A673 (cell line): ENCODE data around the gene SNRPA1. TPM values are rescaled to one million over a fixed set of nuclear protein-coding genes. Genes with fewer than 3 reads are reported as not detected.

Source experiments
- BruUV-seq: library from RNA; stranded (reverse); fragments of 400-500 nt; replicated peaks from 2 replicates; lab custom pipeline; 2021; lab: Mats Ljungman, UMichigan
- CTCF ChIA-PET: fragments of 300-600 bp; sonication (Branson Sonifier 250); formaldehyde crosslinking; loops from one replicate; lab custom pipeline; 2022; ENCODE audit warnings: antibody characterized with exemption; lab: Charles Lee
- POLR2A ChIA-PET: fragments of 300-600 bp; sonication (Branson Sonifier 250); formaldehyde crosslinking; loops from one replicate; lab custom pipeline; 2022; ENCODE audit warnings: antibody characterized with exemption; ENCODE audit not compliant: low non-redundant PET; lab: Charles Lee
- DNase-seq: peaks from one replicate; pipeline ENCODE4 v3.0.0-alpha.2; 2015; ENCODE audit warnings: low spot score
- H3K27ac ChIP-seq: fragments of 200-600 bp; sonication (generic); 2 replicates; pipeline ENCODE4 v1.5.1; 2016; ENCODE audit warnings: mixed run types, low read depth, mild to moderate bottlenecking, mixed read lengths, antibody characterized with exemption, low read length; ENCODE audit not compliant: poor library complexity, severe bottlenecking
- H3K27me3 ChIP-seq: fragments of 200-600 bp; sonication (generic); replicated peaks from 2 replicates; pipeline ENCODE4 v1.6.1; 2017; ENCODE audit warnings: mixed run types, low read depth, mild to moderate bottlenecking, mixed read lengths, antibody characterized with exemption, low read length; ENCODE audit not compliant: insufficient read depth, poor library complexity
- H3K36me3 ChIP-seq: fragments of 200-600 bp; sonication (generic); 2 replicates; pipeline ENCODE4 v1.6.1; 2016; ENCODE audit warnings: mixed run types, mild to moderate bottlenecking, mixed read lengths, antibody characterized with exemption, low read length; ENCODE audit not compliant: insufficient read depth, poor library complexity, severe bottlenecking
- H3K4me1 ChIP-seq: fragments of 200-600 bp; sonication (generic); 2 replicates; pipeline ENCODE4 v1.6.1; 2017; ENCODE audit warnings: mixed run types, mild to moderate bottlenecking, mixed read lengths, antibody characterized with exemption, low read length; ENCODE audit not compliant: insufficient read depth, poor library complexity, severe bottlenecking
- H3K4me3 ChIP-seq: fragments of 200-600 bp; sonication (generic); 2 replicates; pipeline ENCODE4 v1.5.1; 2016; ENCODE audit warnings: low read depth, mixed run types, mild to moderate bottlenecking, mixed read lengths, low read length; ENCODE audit not compliant: poor library complexity, severe bottlenecking
- H3K9me3 ChIP-seq: fragments of 200-600 bp; sonication (generic); 2 replicates; pipeline ENCODE4 v1.6.1; 2016; ENCODE audit warnings: mixed run types, low read depth, mild to moderate bottlenecking, mixed read lengths, antibody characterized with exemption, low read length; ENCODE audit not compliant: poor library complexity, severe bottlenecking
- CTCF ChIP-seq: fragments of 300-800, 200-600 bp; sonication (generic); conservative IDR thresholded peaks from 2 replicates; pipeline ENCODE4 v1.5.1; 2017; ENCODE audit warnings: low read depth, mild to moderate bottlenecking, antibody characterized with exemption, low read length, moderate library complexity, mixed read lengths
- EZH2 ChIP-seq: fragments of 200-600 bp; sonication (generic); IDR thresholded peaks from 2 replicates; pipeline ENCODE4 v1.6.1; 2017; ENCODE audit warnings: borderline replicate concordance, low read depth, mild to moderate bottlenecking, mixed read lengths, antibody characterized with exemption, low read length; ENCODE audit not compliant: poor library complexity, severe bottlenecking
- intact Hi-C: fragments of 100-400 bp; cut with micrococcal nuclease; formaldehyde crosslinking; loops from one replicate; pipeline ENCODE4 v1.10.0; 2022; ENCODE audit not compliant: unreplicated experiment
- total RNA-seq: library from RNA; stranded (reverse); gene quantifications from 2 replicates; pipeline ENCODE4 v1.2.3, GENCODE V29; 2021

The SNRPA1 gene
- total RNA-seq, 1 experiment from 2014 or later: 206 TPM

GRCh38 chr15:101327147-101327740 lies 32.2 kb upstream of the SNRPA1 start:
- Histone ChIP-seq H3K27ac (no peak overlapping the region), H3K9me3 (no peaks in the 10 kb centered on the region), H3K36me3 (no peaks in the 10 kb centered on the region), H3K27me3 (peaks cover 2% of the 10 kb centered on the region), H3K4me3 (no peak overlapping the region), H3K4me1 (no peaks in the 10 kb centered on the region)
- no peak for DNase-seq
- intact Hi-C loops: no loop called here
- BruUV-seq: no TSS peak
- TF ChIP-seq EZH2: no peak
- TF ChIP-seq CTCF: no peak
- POLR2A ChIA-PET: no interaction called here
- CTCF ChIA-PET: no interaction called here

GRCh38 chr15:101326462-101327146 lies 31.6 kb upstream of the SNRPA1 start:
- CTCF ChIA-PET: no interaction called here
- Histone ChIP-seq H3K27ac (no peak overlapping the region), H3K27me3 (peaks cover 2% of the 10 kb centered on the region), H3K4me1 (no peaks in the 10 kb centered on the region), H3K9me3 (no peaks in the 10 kb centered on the region), H3K4me3 (no peak overlapping the region), H3K36me3 (no peaks in the 10 kb centered on the region)
- intact Hi-C loops: no loop called here
- TF ChIP-seq EZH2 (no peak), CTCF (no peak)
- no peak for DNase-seq
- POLR2A ChIA-PET: no interaction called here
- no TSS peak for BruUV-seq

GRCh38 chr15:101326026-101326315 lies 30.9 kb upstream of the SNRPA1 start:
- Histone ChIP-seq H3K36me3 (no peaks in the 10 kb centered on the region), H3K4me1 (no peaks in the 10 kb centered on the region), H3K4me3 (no peak overlapping the region), H3K27me3 (peaks cover 2% of the 10 kb centered on the region), H3K9me3 (no peaks in the 10 kb centered on the region), H3K27ac (no peak overlapping the region)
- no peak for TF ChIP-seq EZH2
- no peak for TF ChIP-seq CTCF
- ChIA-PET CTCF (no interaction called here), POLR2A (no interaction called here)
- intact Hi-C loops: no loop called here
- no TSS peak for BruUV-seq
- no peak for DNase-seq
